Nephron progenitor cell (in vitro differentiated cells): ENCODE measurements around the gene FOSL1.
A peak's percentile ranks its signal among the peaks of the same experiment; 100 is the strongest.

Experiments used
- DNase-seq: peaks from one replicate; pipeline ENCODE4 v3.0.0; 2021
- H3K27ac Mint-ChIP-seq: 2 replicates; pipeline ENCODE4 v1.8.0; 2021; ENCODE audit warnings: mild to moderate bottlenecking, moderate library complexity, mixed read lengths
- H3K27me3 Mint-ChIP-seq: 2 replicates; pipeline ENCODE4 v1.8.0; 2021; ENCODE audit warnings: mild to moderate bottlenecking, low read depth, mixed read lengths; ENCODE audit not compliant: poor library complexity
- H3K36me3 Mint-ChIP-seq: 2 replicates; pipeline ENCODE4 v1.8.0; 2021; ENCODE audit warnings: low read depth, mixed read lengths
- H3K4me1 Mint-ChIP-seq: 2 replicates; pipeline ENCODE4 v1.8.0; 2021; ENCODE audit warnings: mixed read lengths
- H3K4me3 Mint-ChIP-seq: 2 replicates; pipeline ENCODE4 v1.8.0; 2021; ENCODE audit warnings: mild to moderate bottlenecking, moderate library complexity, mixed read lengths
- H3K9me3 Mint-ChIP-seq: 2 replicates; pipeline ENCODE4 v1.8.0; 2021; ENCODE audit warnings: mild to moderate bottlenecking, moderate library complexity, mixed read lengths
- TF ChIP-seq, protein P1 (sequence below): fragments of 200-600 bp; sonication (generic); IDR thresholded peaks from 2 replicates; pipeline ENCODE4 v1.5.0; 2021; ENCODE audit warnings: antibody characterized with exemption

Gene FOSL1

DNA sequence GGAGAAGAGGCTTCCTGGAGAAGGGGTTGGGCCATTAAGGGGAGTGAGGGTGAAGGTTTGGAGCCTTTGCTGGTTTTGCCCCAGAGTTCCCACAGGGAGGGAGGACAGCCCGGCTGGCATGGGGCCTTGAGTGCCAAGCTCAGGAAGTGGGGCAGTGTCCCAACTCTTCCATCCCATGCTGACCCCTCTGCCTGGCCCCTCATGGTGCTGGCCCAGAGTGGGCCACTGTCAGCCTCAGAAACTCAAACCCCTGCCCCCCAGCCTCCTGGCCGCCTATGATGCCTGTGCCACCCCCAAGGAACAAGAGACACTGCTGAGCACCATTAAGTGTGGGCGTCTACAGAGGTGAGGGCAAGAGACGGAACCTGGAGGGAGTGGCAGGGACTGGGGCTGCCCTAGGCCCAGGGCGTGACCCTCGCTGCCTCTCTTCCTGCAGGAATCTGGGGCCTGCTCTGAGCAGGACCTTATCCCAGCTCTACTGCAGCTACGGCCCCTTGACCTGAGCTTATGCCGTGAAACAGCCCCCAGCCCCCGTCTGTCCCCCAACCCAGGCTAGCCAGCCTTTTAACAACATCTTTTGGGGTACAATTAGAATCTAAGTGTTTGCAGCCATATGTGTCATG, 34.5 kb downstream of the FOSL1 start:
- H3K27me3 Mint-ChIP-seq: peaks cover 6% of the 10 kb centered on the region
- peaks cover 13% of the 10 kb centered on the region for H3K36me3 Mint-ChIP-seq
- H3K4me1 Mint-ChIP-seq: peaks cover 40% of the 10 kb centered on the region
- no peak overlapping the region for H3K4me3 Mint-ChIP-seq
- no peak for DNase-seq
- H3K9me3 Mint-ChIP-seq: no peaks in the 10 kb centered on the region
- H3K27ac Mint-ChIP-seq: peak overlapping the region; percentile 67
- TF ChIP-seq, protein P1, sequence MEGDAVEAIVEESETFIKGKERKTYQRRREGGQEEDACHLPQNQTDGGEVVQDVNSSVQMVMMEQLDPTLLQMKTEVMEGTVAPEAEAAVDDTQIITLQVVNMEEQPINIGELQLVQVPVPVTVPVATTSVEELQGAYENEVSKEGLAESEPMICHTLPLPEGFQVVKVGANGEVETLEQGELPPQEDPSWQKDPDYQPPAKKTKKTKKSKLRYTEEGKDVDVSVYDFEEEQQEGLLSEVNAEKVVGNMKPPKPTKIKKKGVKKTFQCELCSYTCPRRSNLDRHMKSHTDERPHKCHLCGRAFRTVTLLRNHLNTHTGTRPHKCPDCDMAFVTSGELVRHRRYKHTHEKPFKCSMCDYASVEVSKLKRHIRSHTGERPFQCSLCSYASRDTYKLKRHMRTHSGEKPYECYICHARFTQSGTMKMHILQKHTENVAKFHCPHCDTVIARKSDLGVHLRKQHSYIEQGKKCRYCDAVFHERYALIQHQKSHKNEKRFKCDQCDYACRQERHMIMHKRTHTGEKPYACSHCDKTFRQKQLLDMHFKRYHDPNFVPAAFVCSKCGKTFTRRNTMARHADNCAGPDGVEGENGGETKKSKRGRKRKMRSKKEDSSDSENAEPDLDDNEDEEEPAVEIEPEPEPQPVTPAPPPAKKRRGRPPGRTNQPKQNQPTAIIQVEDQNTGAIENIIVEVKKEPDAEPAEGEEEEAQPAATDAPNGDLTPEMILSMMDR: no peak

DNA sequence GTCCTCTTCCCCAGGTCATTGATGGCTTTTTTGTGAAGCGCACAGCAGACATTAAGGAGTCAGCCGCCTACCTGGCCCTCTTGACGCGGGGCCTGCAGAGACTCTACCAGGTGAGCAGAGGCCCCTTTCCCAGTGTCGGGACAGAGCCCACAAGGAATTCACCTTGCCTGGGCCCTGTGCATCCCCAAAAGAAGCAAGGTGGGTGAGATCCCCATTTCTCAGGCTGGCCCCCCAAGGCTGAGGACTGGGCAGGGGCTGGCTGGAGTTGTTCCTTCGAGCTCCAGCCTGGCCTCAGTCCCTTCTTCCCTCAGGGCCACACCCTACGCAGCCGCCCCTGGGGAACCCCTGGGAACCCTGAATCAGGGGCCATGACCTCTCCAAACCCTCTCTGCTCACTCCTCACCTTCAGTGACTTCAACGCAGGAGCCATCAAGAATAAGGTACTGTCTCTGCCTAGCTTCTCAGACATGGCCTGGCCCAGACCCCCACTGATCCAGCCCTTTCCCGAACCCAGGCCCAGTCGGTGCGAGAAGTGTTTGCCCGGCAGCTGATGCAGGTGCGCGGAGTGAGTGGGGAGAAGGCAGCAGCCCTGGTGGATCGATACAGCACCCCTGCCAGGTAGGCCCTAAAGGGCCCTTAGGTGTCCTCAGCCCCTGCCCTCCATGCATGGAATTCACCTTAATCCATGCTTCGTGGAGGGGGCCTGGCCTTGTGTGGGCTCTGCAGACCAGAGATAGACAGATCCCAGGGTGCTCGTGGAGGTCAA, 35.3 kb downstream of the FOSL1 start:
- Mint-ChIP-seq H3K9me3 (no peaks in the 10 kb centered on the region), H3K36me3 (peaks cover 13% of the 10 kb centered on the region), H3K4me1 (peaks cover 36% of the 10 kb centered on the region), H3K27ac (peak overlapping the region; percentile 67), H3K27me3 (peaks cover 6% of the 10 kb centered on the region), H3K4me3 (no peak overlapping the region)
- TF ChIP-seq, protein P1: no peak
- DNase-seq: no peak

DNA sequence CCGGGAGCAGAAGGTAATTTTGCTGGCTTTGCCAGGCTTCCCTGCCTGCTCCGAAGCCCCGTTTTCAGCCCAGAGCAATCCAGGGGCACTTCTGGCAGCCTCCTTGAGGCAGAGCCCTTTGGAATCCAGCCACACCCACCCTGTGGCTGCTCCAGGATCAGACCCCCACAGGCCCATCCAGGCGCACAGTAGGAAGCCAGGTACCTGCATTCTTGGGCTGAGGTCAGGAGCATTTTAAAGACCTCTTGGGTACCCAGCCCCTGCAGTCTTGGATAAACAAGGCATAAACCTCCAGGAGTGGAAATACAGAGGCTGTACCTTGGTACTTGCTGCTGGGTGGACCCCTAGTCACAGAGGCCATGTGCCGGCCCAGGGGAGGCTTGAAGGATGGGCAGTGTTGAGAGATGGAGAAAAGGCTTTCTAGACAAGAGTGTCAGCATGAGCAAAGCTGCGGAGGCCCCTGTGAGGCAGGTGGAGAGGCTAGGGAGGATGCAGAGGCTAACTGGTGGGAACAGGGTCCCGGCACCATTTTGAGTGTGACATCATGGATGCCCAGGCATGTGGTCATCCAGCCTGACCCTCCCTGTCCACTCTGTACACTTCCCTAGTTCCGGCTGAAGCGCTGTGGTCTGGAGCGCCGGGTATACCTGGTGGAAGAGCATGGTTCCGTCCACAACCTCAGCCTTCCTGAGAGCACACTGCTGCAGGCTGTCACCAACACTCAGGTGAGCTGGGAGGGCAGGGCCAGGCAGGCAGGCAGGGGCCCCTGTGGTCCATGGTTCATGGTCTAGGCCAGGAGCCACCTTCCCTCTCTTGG, 36.1 kb downstream of the FOSL1 start:
- no peak overlapping the region for H3K4me3 Mint-ChIP-seq
- peaks cover 13% of the 10 kb centered on the region for H3K36me3 Mint-ChIP-seq
- H3K4me1 Mint-ChIP-seq: peaks cover 36% of the 10 kb centered on the region
- peaks cover 6% of the 10 kb centered on the region for H3K27me3 Mint-ChIP-seq
- TF ChIP-seq, protein P1: no peak
- H3K27ac Mint-ChIP-seq: no peak overlapping the region
- DNase-seq: no peak
- H3K9me3 Mint-ChIP-seq: no peaks in the 10 kb centered on the region

DNA sequence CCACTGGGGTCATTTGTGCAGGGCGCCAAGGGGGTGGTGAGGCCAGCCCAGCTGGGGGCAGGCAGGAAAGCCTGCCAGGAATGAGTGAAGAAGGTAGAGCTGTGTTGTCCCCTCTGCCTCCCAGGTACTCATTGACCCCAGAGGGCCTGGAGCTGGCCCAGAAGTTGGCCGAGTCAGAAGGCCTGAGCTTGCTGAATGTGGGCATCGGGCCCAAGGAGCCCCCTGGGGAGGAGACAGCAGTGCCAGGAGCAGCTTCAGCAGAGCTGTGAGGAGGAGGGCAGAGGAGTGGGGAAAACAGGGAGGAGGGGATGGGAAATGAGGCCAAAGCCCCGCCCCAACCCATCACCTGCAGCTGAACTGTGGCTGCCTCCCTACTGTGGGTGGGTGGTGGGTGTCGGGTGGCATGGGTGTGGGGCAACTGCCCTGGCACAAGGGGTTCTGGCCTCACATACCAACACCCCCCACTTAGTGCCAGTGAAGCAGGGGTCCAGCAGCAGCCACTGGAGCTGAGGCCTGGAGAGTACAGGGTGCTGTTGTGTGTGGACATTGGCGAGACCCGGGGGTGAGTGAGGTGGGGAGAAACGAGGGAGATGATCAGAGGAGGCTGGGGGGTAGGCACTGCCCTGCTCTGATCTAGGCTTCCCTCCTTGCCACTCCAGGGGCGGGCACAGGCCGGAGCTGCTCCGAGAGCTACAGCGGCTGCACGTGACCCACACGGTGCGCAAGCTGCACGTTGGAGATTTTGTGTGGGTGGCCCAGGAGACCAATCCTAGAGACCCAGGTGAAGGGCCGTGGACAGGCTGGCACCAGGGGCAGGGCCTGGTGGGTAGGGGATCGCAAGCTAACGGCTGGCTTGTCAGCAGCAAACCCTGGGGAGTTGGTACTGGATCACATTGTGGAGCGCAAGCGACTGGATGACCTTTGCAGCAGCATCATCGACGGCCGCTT, 37.0 kb downstream of the FOSL1 start:
- H3K4me1 Mint-ChIP-seq: peaks cover 45% of the 10 kb centered on the region
- peak overlapping the region; percentile 32 for H3K27ac Mint-ChIP-seq
- peaks cover 13% of the 10 kb centered on the region for H3K36me3 Mint-ChIP-seq
- H3K4me3 Mint-ChIP-seq: peak overlapping the region; percentile 69
- TF ChIP-seq, protein P1: no peak
- peaks cover 6% of the 10 kb centered on the region for H3K27me3 Mint-ChIP-seq
- no peak for DNase-seq
- no peaks in the 10 kb centered on the region for H3K9me3 Mint-ChIP-seq

DNA sequence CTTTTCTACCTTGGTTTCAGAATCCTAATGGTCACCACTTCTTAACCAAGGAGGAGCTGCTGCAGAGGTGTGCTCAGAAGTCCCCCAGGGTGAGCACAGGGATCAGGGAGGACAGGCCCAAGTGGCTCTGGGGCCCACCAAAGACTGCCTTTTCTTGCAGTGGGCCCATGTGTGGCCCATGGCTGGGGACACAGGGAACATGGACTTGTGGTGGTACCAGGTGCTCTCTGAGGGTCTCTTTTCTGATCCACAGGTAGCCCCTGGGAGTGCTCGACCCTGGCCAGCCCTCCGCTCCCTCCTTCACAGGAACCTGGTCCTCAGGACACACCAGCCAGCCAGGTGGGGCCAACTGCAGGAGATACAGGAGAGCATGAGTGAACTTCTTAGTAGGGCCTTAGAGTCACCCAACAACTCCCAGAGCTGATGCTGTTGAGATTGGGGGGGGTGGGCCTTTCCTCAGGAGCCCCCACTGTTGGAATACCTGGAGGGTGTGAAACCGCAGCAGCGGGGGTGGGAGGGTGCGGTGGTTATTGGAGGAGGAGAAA, 37.9 kb downstream of the FOSL1 start:
- peaks cover 6% of the 10 kb centered on the region for H3K27me3 Mint-ChIP-seq
- TF ChIP-seq, protein P1: no peak
- H3K4me1 Mint-ChIP-seq: peaks cover 36% of the 10 kb centered on the region
- peak overlapping the region; percentile 69 for H3K4me3 Mint-ChIP-seq
- no peak overlapping the region for H3K27ac Mint-ChIP-seq
- H3K36me3 Mint-ChIP-seq: peaks cover 8% of the 10 kb centered on the region
- H3K9me3 Mint-ChIP-seq: no peaks in the 10 kb centered on the region
- no peak for DNase-seq
